Tibial nerve (tissue), 4 donors: ENCODE results near the gene CDHR3.

Source experiments
- EP300 ChIP-seq, 2 donors: sonication (generic); formaldehyde crosslinking; IDR thresholded peaks; one replicate each; pipeline ENCODE4 v1.6.1; 2017; ENCODE audit warnings: antibody characterized with exemption in 2 of 2, mild to moderate bottlenecking in 1 of 2
- TF ChIP-seq, protein P1 (sequence below), 5 experiments: fragments of 200-600 bp in 3 of 5; fragments of 450-650 bp in 2 of 5; sonication (generic) in 3 of 5; IDR thresholded peaks; one replicate each; pipeline ENCODE4 v1.5.1; 2016 to 2019; ENCODE audit warnings: antibody characterized with exemption in 5 of 5, mild to moderate bottlenecking in 3 of 5, moderate library complexity in 2 of 5

DNA sequence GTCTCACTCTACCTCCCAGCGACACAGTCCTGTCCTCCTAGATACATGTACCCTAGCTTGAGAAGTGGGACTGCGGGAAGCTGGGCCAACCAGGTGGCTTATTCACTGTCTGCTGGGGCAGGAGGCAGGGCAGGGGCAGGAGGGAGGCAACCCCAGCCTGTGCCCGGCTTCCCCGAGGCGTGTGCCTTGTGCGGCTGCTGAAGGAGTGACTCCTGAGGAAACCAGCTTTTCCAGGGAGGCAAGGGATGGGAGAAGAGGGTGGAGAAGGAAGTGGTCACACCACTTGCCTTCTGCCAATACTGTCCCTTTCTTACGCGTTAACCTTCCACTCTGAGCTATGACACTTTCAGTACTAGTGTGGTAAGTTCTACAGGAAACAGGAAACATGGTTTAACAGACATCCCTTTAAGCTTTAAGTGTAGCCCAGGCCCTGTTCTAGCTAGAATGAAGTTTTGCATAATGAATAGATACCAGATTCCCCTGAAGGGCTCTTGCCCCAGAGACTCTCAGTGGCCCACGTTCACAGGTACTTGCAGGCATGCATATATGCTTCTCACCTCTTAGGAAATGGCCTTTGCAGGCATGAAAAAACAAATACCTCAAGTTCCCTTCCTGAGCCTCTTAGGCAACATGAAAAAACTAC lies 108.4 kb downstream of the CDHR3 start:
- TF ChIP-seq, protein P1, sequence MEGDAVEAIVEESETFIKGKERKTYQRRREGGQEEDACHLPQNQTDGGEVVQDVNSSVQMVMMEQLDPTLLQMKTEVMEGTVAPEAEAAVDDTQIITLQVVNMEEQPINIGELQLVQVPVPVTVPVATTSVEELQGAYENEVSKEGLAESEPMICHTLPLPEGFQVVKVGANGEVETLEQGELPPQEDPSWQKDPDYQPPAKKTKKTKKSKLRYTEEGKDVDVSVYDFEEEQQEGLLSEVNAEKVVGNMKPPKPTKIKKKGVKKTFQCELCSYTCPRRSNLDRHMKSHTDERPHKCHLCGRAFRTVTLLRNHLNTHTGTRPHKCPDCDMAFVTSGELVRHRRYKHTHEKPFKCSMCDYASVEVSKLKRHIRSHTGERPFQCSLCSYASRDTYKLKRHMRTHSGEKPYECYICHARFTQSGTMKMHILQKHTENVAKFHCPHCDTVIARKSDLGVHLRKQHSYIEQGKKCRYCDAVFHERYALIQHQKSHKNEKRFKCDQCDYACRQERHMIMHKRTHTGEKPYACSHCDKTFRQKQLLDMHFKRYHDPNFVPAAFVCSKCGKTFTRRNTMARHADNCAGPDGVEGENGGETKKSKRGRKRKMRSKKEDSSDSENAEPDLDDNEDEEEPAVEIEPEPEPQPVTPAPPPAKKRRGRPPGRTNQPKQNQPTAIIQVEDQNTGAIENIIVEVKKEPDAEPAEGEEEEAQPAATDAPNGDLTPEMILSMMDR (IDR thresholded peaks at IDR 0.05), result no peak
- TF ChIP-seq EP300 (IDR thresholded peaks at IDR 0.05), result no peak
